AG04449 (cell line): ENCODE results near the gene KLC1.

Experiments
- CTCF ChIA-PET: fragments of 350-600 bp; formaldehyde crosslinking; extraction: SDS; loops from one replicate; lab custom pipeline; 2021; ENCODE audit warnings: antibody characterized with exemption; lab: Yijun Ruan, JAX
- POLR2A ChIA-PET: fragments of 400-600, 350-600 bp; formaldehyde crosslinking; extraction: SDS; loops from one replicate; lab custom pipeline; 2020; ENCODE audit warnings: antibody characterized with exemption, inconsistent platforms; lab: Yijun Ruan, JAX
- DNase-seq: peaks from one replicate; pipeline ENCODE4 v3.0.0-alpha.2; 2010; ENCODE audit warnings: low read depth, low spot score
- H3K4me3 ChIP-seq: 2 replicates; pipeline ENCODE4 v1.5.1; 2011; ENCODE audit warnings: low read depth, mild to moderate bottlenecking, control low read depth, low read length
- CTCF ChIP-seq: IDR thresholded peaks from one replicate; pipeline ENCODE4 v1.5.1; 2011; ENCODE audit warnings: mild to moderate bottlenecking, moderate library complexity, low read length, control low read depth, inconsistent platforms; ENCODE audit not compliant: insufficient read depth; ENCODE audit errors: missing control alignments

KLC1 gene

GRCh38 chr14:103724116-103724515 lies 95.1 kb downstream of the KLC1 start:
- DNase-seq = no peak
- TF ChIP-seq CTCF = no peak
- POLR2A ChIA-PET = interaction anchor here (0.5 to 1.1 kb wide), 3 partner anchors 9 to 13 kb away, joined by 3 read pairs; partner anchors contain the start of genes XRCC3 and ZFYVE21
- H3K4me3 ChIP-seq = no peak overlapping the region
- CTCF ChIA-PET = interaction anchor here (0.8 to 1.2 kb wide), 2 partner anchors 19 to 110 kb away, joined by 3 to 4 read pairs; no protein-coding TSS in a partner anchor

GRCh38 chr14:103725001-103725682 lies 96.1 kb downstream of the KLC1 start:
- ChIA-PET POLR2A (interaction anchor here (1.1 kb wide), 1 partner anchor 10 kb away, joined by 3 read pairs; the partner anchor contains the start of genes XRCC3 and ZFYVE21), CTCF (interaction anchor here (0.8 to 1.2 kb wide), 2 partner anchors 18 to 111 kb away, joined by 3 to 4 read pairs; no protein-coding TSS in a partner anchor)
- DNase-seq = no peak
- no peak for TF ChIP-seq CTCF
- H3K4me3 ChIP-seq = no peak overlapping the region

- H3K4me3 ChIP-seq = no peak overlapping the region
- no peak for DNase-seq
- TF ChIP-seq CTCF = no peak
- CTCF ChIA-PET = interaction anchor here (1.0 kb wide), 1 partner anchor 16 kb away, joined by 3 read pairs; no protein-coding TSS in a partner anchor
- POLR2A ChIA-PET = no interaction called here
These were observed 96.9 kb downstream of the KLC1 start for GRCh38 chr14:103725739-103726395.

- TF ChIP-seq CTCF = no peak
- ChIA-PET POLR2A (no interaction called here), CTCF (interaction anchor here (1.0 kb wide), 1 partner anchor 16 kb away, joined by 3 read pairs; no protein-coding TSS in a partner anchor)
- DNase-seq = no peak
- no peak overlapping the region for H3K4me3 ChIP-seq
These were observed 97.5 kb downstream of the KLC1 start for GRCh38 chr14:103726474-103726873.

GRCh38 chr14:103727313-103727980 lies 98.4 kb downstream of the KLC1 start:
- ChIA-PET POLR2A (interaction anchor here (1.0 kb wide), 1 partner anchor 12 kb away, joined by 3 read pairs; the partner anchor contains the start of genes XRCC3 and ZFYVE21), CTCF (no interaction called here)
- H3K4me3 ChIP-seq = no peak overlapping the region
- DNase-seq = no peak
- TF ChIP-seq CTCF = no peak
